Liver (tissue), 3 donors: Measurements from ENCODE around the gene ZNF580.

ENCODE experiments used
- GABPA ChIP-seq, 2 donors: IDR thresholded peaks in 1 of 2; conservative IDR thresholded peaks in 1 of 2; 2 replicates each; pipeline ENCODE4 v1.6.1; 2016; ENCODE audit warnings: antibody characterized with exemption in 2 of 2, mild to moderate bottlenecking in 1 of 2, moderate library complexity in 1 of 2
- JUND ChIP-seq, 2 donors: IDR thresholded peaks; 2 replicates each; pipeline ENCODE4 v1.6.1; 2016; ENCODE audit warnings: antibody characterized with exemption in 2 of 2
- MAX ChIP-seq: IDR thresholded peaks from 2 replicates; pipeline ENCODE4 v1.6.1; 2016; ENCODE audit warnings: antibody characterized with exemption
- NR2F2 ChIP-seq: IDR thresholded peaks from 2 replicates; pipeline ENCODE4 v1.6.1; 2016; ENCODE audit warnings: antibody characterized with exemption
- RAD21 ChIP-seq, 2 donors: IDR thresholded peaks; 2 replicates each; pipeline ENCODE4 v1.6.1; 2016; ENCODE audit warnings: antibody characterized with exemption in 2 of 2, mild to moderate bottlenecking in 2 of 2
- YY1 ChIP-seq: IDR thresholded peaks from 2 replicates; pipeline ENCODE4 v1.6.1; 2016; ENCODE audit warnings: antibody characterized with exemption, mild to moderate bottlenecking
- TF ChIP-seq, protein P1 (sequence below): IDR thresholded peaks from 2 replicates; pipeline ENCODE4 v1.6.1; 2016; ENCODE audit warnings: antibody characterized with exemption, mild to moderate bottlenecking
- TF ChIP-seq, protein P2 (sequence below): fragments of 150-350 bp; IDR thresholded peaks from 2 replicates; pipeline ENCODE4 v1.5.1; 2017; ENCODE audit warnings: improper control_type of control experiment, low read depth, low read length; ENCODE audit not compliant: missing input control
- donor health status: healthy.
- donor health status: healthy.

GRCh38 chr19:55620410-55621204 lies 20.2 kb upstream of the ZNF580 start:
- TF ChIP-seq, protein P1, sequence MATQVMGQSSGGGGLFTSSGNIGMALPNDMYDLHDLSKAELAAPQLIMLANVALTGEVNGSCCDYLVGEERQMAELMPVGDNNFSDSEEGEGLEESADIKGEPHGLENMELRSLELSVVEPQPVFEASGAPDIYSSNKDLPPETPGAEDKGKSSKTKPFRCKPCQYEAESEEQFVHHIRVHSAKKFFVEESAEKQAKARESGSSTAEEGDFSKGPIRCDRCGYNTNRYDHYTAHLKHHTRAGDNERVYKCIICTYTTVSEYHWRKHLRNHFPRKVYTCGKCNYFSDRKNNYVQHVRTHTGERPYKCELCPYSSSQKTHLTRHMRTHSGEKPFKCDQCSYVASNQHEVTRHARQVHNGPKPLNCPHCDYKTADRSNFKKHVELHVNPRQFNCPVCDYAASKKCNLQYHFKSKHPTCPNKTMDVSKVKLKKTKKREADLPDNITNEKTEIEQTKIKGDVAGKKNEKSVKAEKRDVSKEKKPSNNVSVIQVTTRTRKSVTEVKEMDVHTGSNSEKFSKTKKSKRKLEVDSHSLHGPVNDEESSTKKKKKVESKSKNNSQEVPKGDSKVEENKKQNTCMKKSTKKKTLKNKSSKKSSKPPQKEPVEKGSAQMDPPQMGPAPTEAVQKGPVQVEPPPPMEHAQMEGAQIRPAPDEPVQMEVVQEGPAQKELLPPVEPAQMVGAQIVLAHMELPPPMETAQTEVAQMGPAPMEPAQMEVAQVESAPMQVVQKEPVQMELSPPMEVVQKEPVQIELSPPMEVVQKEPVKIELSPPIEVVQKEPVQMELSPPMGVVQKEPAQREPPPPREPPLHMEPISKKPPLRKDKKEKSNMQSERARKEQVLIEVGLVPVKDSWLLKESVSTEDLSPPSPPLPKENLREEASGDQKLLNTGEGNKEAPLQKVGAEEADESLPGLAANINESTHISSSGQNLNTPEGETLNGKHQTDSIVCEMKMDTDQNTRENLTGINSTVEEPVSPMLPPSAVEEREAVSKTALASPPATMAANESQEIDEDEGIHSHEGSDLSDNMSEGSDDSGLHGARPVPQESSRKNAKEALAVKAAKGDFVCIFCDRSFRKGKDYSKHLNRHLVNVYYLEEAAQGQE, result no peak
- TF ChIP-seq GABPA (IDR thresholded peaks at IDR 0.05 in 1 of 2, conservative IDR thresholded peaks at IDR 0.05 in 1 of 2), result no peak
- no peak for TF ChIP-seq MAX
- TF ChIP-seq, protein P2, sequence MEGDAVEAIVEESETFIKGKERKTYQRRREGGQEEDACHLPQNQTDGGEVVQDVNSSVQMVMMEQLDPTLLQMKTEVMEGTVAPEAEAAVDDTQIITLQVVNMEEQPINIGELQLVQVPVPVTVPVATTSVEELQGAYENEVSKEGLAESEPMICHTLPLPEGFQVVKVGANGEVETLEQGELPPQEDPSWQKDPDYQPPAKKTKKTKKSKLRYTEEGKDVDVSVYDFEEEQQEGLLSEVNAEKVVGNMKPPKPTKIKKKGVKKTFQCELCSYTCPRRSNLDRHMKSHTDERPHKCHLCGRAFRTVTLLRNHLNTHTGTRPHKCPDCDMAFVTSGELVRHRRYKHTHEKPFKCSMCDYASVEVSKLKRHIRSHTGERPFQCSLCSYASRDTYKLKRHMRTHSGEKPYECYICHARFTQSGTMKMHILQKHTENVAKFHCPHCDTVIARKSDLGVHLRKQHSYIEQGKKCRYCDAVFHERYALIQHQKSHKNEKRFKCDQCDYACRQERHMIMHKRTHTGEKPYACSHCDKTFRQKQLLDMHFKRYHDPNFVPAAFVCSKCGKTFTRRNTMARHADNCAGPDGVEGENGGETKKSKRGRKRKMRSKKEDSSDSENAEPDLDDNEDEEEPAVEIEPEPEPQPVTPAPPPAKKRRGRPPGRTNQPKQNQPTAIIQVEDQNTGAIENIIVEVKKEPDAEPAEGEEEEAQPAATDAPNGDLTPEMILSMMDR, result no peak
- TF ChIP-seq JUND (IDR thresholded peaks at IDR 0.05), result no peak
- no peak for TF ChIP-seq NR2F2
- TF ChIP-seq RAD21 (IDR thresholded peaks at IDR 0.05), result no peak
- TF ChIP-seq YY1, result no peak
